ENCODE data around the gene SEC61A2. TPM values are rescaled to one million over a fixed set of nuclear protein-coding genes. Genes with fewer than 3 reads are reported as not detected.
"Not testable (repeated sequence)": the region's sequence is repeated elsewhere in the genome, so short reads cannot be mapped to it uniquely, and the experiment has no call there.

Gene SEC61A2
- total RNA-seq, 1 experiment from 2014 or later, result 6.1 TPM

GRCh38 chr10:12160664-12161063, 31.2 kb downstream of the SEC61A2 start:
- DNase-seq (ENCODE audit: low spot score), result no peak

- no peak for DNase-seq (ENCODE audit: low spot score)
Measured at GRCh38 chr10:12162927-12163326, 33.5 kb downstream of the SEC61A2 start.

- DNase-seq (ENCODE audit: low spot score), result no peak
Measured at GRCh38 chr10:12164085-12164484, 34.6 kb downstream of the SEC61A2 start.

GRCh38 chr10:12165036-12165435, 35.6 kb downstream of the SEC61A2 start:
- DNase-seq (ENCODE audit: low spot score), result no peak

GRCh38 chr10:12165999-12166775, 36.7 kb downstream of the SEC61A2 start:
- no peak for DNase-seq (ENCODE audit: low spot score)

- DNase-seq (ENCODE audit: low spot score), result not testable (repeated sequence)
Measured at GRCh38 chr10:12171512-12171911, 42.0 kb downstream of the SEC61A2 start.

GRCh38 chr10:12177642-12178041, 48.2 kb downstream of the SEC61A2 start:
- DNase-seq (ENCODE audit: low spot score), result peak; percentile 71

GRCh38 chr10:12179606-12180170, 50.2 kb downstream of the SEC61A2 start:
- DNase-seq (ENCODE audit: low spot score), result no peak

- DNase-seq (ENCODE audit: low spot score), result no peak
Measured at GRCh38 chr10:12180221-12180974, 50.9 kb downstream of the SEC61A2 start.

- DNase-seq (ENCODE audit: low spot score), result peak; percentile 15
Measured at GRCh38 chr10:12181065-12181775, 51.7 kb downstream of the SEC61A2 start.

GRCh38 chr10:12184165-12184564, 54.7 kb downstream of the SEC61A2 start:
- DNase-seq (ENCODE audit: low spot score), result no peak

- peak; percentile 34 for DNase-seq (ENCODE audit: low spot score)
Measured at GRCh38 chr10:12186323-12186722, 56.8 kb downstream of the SEC61A2 start.

- DNase-seq (ENCODE audit: low spot score), result no peak
Measured at GRCh38 chr10:12187321-12187905, 57.9 kb downstream of the SEC61A2 start.

GRCh38 chr10:12188656-12189055, 59.2 kb downstream of the SEC61A2 start:
- DNase-seq (ENCODE audit: low spot score), result no peak

GRCh38 chr10:12189426-12189825, 59.9 kb downstream of the SEC61A2 start:
- DNase-seq (ENCODE audit: low spot score), result no peak

- no peak for DNase-seq (ENCODE audit: low spot score)
Measured at GRCh38 chr10:12191715-12192114, 62.2 kb downstream of the SEC61A2 start.

- no peak for DNase-seq (ENCODE audit: low spot score)
Measured at GRCh38 chr10:12193193-12193592, 63.7 kb downstream of the SEC61A2 start.

GRCh38 chr10:12194752-12195271, 65.3 kb downstream of the SEC61A2 start:
- DNase-seq (ENCODE audit: low spot score), result peak; percentile 20

GRCh38 chr10:12195281-12195602, 65.8 kb downstream of the SEC61A2 start:
- DNase-seq (ENCODE audit: low spot score), result peak; percentile 28

- peak; percentile 88 for DNase-seq (ENCODE audit: low spot score)
Measured at GRCh38 chr10:12195603-12196506, 66.4 kb downstream of the SEC61A2 start, which contains the start of the genes CDC123 and NUDT5. Gene CDC123, plus strand, starts transcription at chr10:12196188. Its CDS starts 58 bp downstream, at chr10:12196246. Gene NUDT5, minus strand, starts transcription at chr10:12195891. Its CDS starts 9,600 bp downstream, at chr10:12186291.

Data from A172 (cell line).